GM12878 (cell line): ENCODE results near the gene NCLN. TPM values are rescaled to one million over a fixed set of nuclear protein-coding genes. Genes with fewer than 3 reads are reported as not detected.

Experiments
- ATAC-seq: fragments of 200-7000 bp; cut with Tn5 transposase; 3 replicates; pipeline ENCODE4 v1.9.1; 2020; ENCODE audit warnings: mild to moderate bottlenecking, moderate library complexity
- BruUV-seq: library from RNA; stranded (reverse); fragments of 400-500 nt; replicated peaks from 2 replicates; lab custom pipeline; 2021; lab: Mats Ljungman, UMichigan
- CTCF ChIA-PET: fragments of 300-600 bp; sonication (Branson Sonifier 250); formaldehyde crosslinking; extraction: SDS; loops from one replicate; lab custom pipeline; 2021; ENCODE audit warnings: inconsistent platforms; lab: Yijun Ruan, JAX
- POLR2A ChIA-PET: fragments of 350-600 bp; formaldehyde crosslinking; extraction: SDS; loops from one replicate; lab custom pipeline; 2021; ENCODE audit warnings: inconsistent platforms; lab: Charles Lee
- RAD21 ChIA-PET: fragments of 300-600 bp; sonication (Branson Sonifier 250); formaldehyde crosslinking; loops from one replicate; lab custom pipeline; 2023; ENCODE audit warnings: antibody characterized with exemption; ENCODE audit not compliant: unreplicated experiment; lab: Charles Lee
- SMC1A ChIA-PET: fragments of 300-600 bp; sonication (Branson Sonifier 250); formaldehyde crosslinking; loops from one replicate; lab custom pipeline; 2023; ENCODE audit not compliant: unreplicated experiment, uncharacterized antibody; lab: Charles Lee
- DNase-seq: peaks from one replicate; pipeline ENCODE4 v3.0.0-alpha.2; 2011; ENCODE audit warnings: low read depth, low spot score
- FAIRE-seq: peaks from 3 replicates; lab custom pipeline; 2011; peaks lifted over from hg19 to GRCh38; lab: Jason Lieb, UNC
- H2AFZ ChIP-seq: 2 replicates; pipeline ENCODE4 v1.6.0; 2011; ENCODE audit warnings: low read depth, low read length, control low read depth; ENCODE audit not compliant: control insufficient read depth
- H3K27ac ChIP-seq: 2 replicates; pipeline ENCODE4 v1.5.1; 2011; ENCODE audit warnings: control low read depth; ENCODE audit not compliant: control insufficient read depth, insufficient read depth
- H3K27me3 ChIP-seq, 2 experiments: replicated peaks in 1 of 2; 2 replicates each; pipeline versions ENCODE4 v1.6.0 to v1.6.1; 2011; ENCODE audit warnings: low read length in 1 of 2; ENCODE audit not compliant: control insufficient read depth in 2 of 2, insufficient read depth in 2 of 2
- H3K36me3 ChIP-seq, 2 experiments: 2 replicates each; pipeline ENCODE4 v1.5.1; 2011; ENCODE audit warnings: low read length in 1 of 2; ENCODE audit not compliant: control insufficient read depth in 2 of 2, insufficient read depth in 2 of 2
- H3K4me1 ChIP-seq: 2 replicates; pipeline ENCODE4 v1.6.1; 2011; ENCODE audit warnings: mild to moderate bottlenecking, low read length, moderate library complexity, mixed read lengths; ENCODE audit not compliant: control insufficient read depth, insufficient read depth
- H3K4me2 ChIP-seq: 2 replicates; pipeline ENCODE4 v1.6.0; 2011; ENCODE audit warnings: control low read depth; ENCODE audit not compliant: control insufficient read depth, insufficient read depth
- H3K4me3 ChIP-seq: fragments of 200-600 bp; sonication (generic); 2 replicates; pipeline ENCODE4 v1.5.1; 2016
- H3K79me2 ChIP-seq: 2 replicates; pipeline ENCODE4 v1.6.0; 2011; ENCODE audit warnings: low read length; ENCODE audit not compliant: control insufficient read depth, insufficient read depth
- H3K9ac ChIP-seq: 2 replicates; pipeline ENCODE4 v1.8.0; 2011; ENCODE audit warnings: low read length, control low read depth, mixed read lengths; ENCODE audit not compliant: control insufficient read depth, insufficient read depth
- H3K9me3 ChIP-seq: replicated peaks from 3 replicates; pipeline ENCODE4 v1.5.1; 2011; ENCODE audit warnings: mild to moderate bottlenecking, low read length; ENCODE audit not compliant: control insufficient read depth, insufficient read depth
- H4K20me1 ChIP-seq: 2 replicates; pipeline ENCODE4 v1.6.0; 2011; ENCODE audit not compliant: control insufficient read depth, insufficient read depth
- CHD2 ChIP-seq: IDR thresholded peaks from 2 replicates; pipeline ENCODE4 v1.6.1; 2011; ENCODE audit warnings: low read depth, low read length, improper control_type of control experiment, borderline replicate concordance
- EZH2 ChIP-seq: IDR thresholded peaks from 2 replicates; pipeline ENCODE4 v1.6.1; 2012; ENCODE audit warnings: low read depth, mild to moderate bottlenecking, control low read depth, inconsistent platforms, low read length, borderline replicate concordance; ENCODE audit not compliant: control insufficient read depth
- KLF5 ChIP-seq: fragments of 450-650 bp; IDR thresholded peaks from 2 replicates; pipeline ENCODE4 v1.6.1; 2014; ENCODE audit warnings: mild to moderate bottlenecking; ENCODE audit not compliant: partially characterized antibody
- LARP7 ChIP-seq: fragments of 450-650 bp; IDR thresholded peaks from 2 replicates; pipeline ENCODE4 v1.6.1; 2017; ENCODE audit warnings: mild to moderate bottlenecking
- PAX5 ChIP-seq: IDR thresholded peaks from 2 replicates; pipeline ENCODE4 v1.6.1; 2011; ENCODE audit warnings: low read depth, low read length, borderline replicate concordance
- RELA ChIP-seq: fragments of 450-650 bp; IDR thresholded peaks from 2 replicates; pipeline ENCODE4 v1.8.0; 2014; ENCODE audit warnings: borderline replicate concordance; ENCODE audit not compliant: partially characterized antibody
- SMC3 ChIP-seq: IDR thresholded peaks from 2 replicates; pipeline ENCODE4 v1.6.1; 2011; ENCODE audit warnings: low read length, improper control_type of control experiment, borderline replicate concordance
- TARDBP ChIP-seq: IDR thresholded peaks from 2 replicates; pipeline ENCODE4 v1.6.1; 2016; ENCODE audit warnings: borderline replicate concordance
- WGBS: methylation state at CpG from one replicate; pipeline ENCODE4 v1.1.6; 2016; ENCODE audit warnings: low lambda C conversion rate; ENCODE audit not compliant: insufficient replicate concordance, insufficient coverage; ENCODE audit errors: missing lambda C conversion rate; 5-methylcytosine and 5-hydroxymethylcytosine counted together
- in situ Hi-C: fragments of 300-500 bp; cut with MboI; formaldehyde crosslinking; loops from 9 replicates; pipeline ENCODE4 v1.14.3; 2018; ENCODE audit warnings: mixed read lengths
- intact Hi-C: fragments of 100-400 bp; cut with micrococcal nuclease; formaldehyde crosslinking; loops from one replicate; pipeline ENCODE4 v1.14.2; 2022; ENCODE audit not compliant: unreplicated experiment
- polyA plus RNA-seq, 11 experiments: library from polyadenylated mRNA; depleted of rRNA in 4 of 11; unstranded in 6 of 11; stranded (reverse) in 5 of 11; fragments of >200 nt; fragmentation: Nextera tagmentation in 4 of 11; fragmentation: Illumina TruSeq in 1 of 11; extraction: Ambion mirVana in 4 of 11; extraction: Trizol in 1 of 11; gene quantifications; 1 replicate in 1 of 11; 2 replicates in 10 of 11; pipeline versions ENCODE4 v1.2.1 to v1.2.3, GENCODE V29; 2011 to 2016; ENCODE audit warnings: inconsistent platforms in 2 of 11, missing spikeins in 2 of 11, low read depth in 1 of 11
- total RNA-seq, 4 experiments: library from RNA; depleted of rRNA in 3 of 4; stranded (reverse); fragments of >200 nt in 3 of 4; fragmentation: Illumina TruSeq in 1 of 4; extraction: Trizol in 1 of 4; gene quantifications; 2 replicates each; pipeline versions ENCODE4 v1.2.1 to v1.2.3, GENCODE V29; 2013 to 2021
- TF ChIP-seq, protein P1 (sequence below): fragments of 150-350 bp; IDR thresholded peaks from 2 replicates; pipeline ENCODE4 v1.6.1; 2016; ENCODE audit warnings: low read depth, low read length
- TF ChIP-seq, protein P2 (sequence below): fragments of 450-650 bp; IDR thresholded peaks from 2 replicates; pipeline ENCODE4 v1.6.1; 2018; ENCODE audit warnings: mild to moderate bottlenecking, low read depth, moderate library complexity; ENCODE audit not compliant: partially characterized antibody
- TF ChIP-seq, protein P3 (sequence below): fragments of 450-650 bp; IDR thresholded peaks from 2 replicates; pipeline ENCODE4 v1.6.1; 2017; ENCODE audit warnings: antibody characterized with exemption, mild to moderate bottlenecking, moderate library complexity
- TF ChIP-seq, protein P4 (sequence below): IDR thresholded peaks from 2 replicates; pipeline ENCODE4 v1.6.1; 2011; ENCODE audit warnings: borderline replicate concordance, low read depth, mild to moderate bottlenecking, moderate library complexity, low read length; ENCODE audit not compliant: insufficient read depth, poor library complexity, severe bottlenecking

The NCLN gene
- total and polyA plus RNA-seq, 10 of the 15 experiments (the other 5 are each of a cell fraction or from before 2014, with no cell fraction given): 2.2 to 79.1 (median 36.0) TPM

DNA sequence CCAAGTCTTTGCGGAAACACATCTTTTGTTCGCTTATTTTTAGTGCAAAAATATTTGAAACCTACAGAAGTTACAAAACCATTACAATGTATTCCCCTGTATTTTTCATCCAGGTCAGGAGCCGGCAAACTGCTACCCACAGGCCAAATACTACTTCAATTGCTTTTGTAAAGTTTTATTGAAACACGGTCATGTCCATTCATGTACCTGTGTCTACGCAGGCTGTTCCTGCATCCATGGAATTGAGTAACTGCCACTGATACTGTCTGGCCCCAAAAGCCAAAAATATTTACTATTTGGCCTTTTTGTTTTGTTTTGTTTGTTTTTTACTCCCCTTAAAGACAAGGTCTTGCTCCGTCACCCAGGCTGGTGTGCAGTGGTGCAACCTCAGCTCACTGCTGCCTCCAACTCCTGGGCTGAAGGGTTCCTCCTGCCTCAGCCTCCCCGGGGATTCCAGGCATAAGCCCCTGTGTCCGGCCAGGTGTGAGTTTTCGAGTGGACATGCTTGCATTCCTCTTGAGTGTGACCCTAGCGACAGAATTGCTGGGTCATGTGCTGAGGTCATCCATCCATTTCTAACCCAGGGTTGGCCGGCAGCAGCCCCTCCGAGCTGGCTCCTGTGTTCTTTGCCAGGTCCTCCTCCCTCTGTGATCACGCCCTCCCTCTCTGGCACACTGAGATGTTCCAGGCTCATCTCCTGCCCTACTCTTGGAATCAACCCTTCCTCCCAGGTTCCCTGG is 18.0 kb upstream of the NCLN start:
- no peak for DNase-seq
- Histone ChIP-seq H3K79me2 (no peaks in the 10 kb centered on the region), H3K4me1 (no peaks in the 10 kb centered on the region), H3K36me3 (peaks cover 0 to 2% of the 10 kb centered on the region in 2 experiments; a peak in 1 of 4 replicates), H3K9me3 (no peaks in the 10 kb centered on the region), H3K9ac (no peak overlapping the region), H3K4me3 (no peak overlapping the region), H2AFZ (no peak overlapping the region), H3K27me3 (no peaks in the 10 kb centered on the region), H3K4me2 (no peak overlapping the region), H4K20me1 (no peaks in the 10 kb centered on the region), H3K27ac (no peak overlapping the region)
- ChIA-PET POLR2A (no interaction called here), CTCF (no interaction called here), RAD21 (no interaction called here), SMC1A (no interaction called here)
- FAIRE-seq: no peak
- in situ Hi-C loops: no loop called here
- 59% methylated on average over 13 of the region's 13 CpGs for WGBS
- no peak for ATAC-seq
- intact Hi-C loops: no loop called here
- no TSS peak for BruUV-seq
- TF ChIP-seq EZH2 (no peak), LARP7 (no peak), SMC3 (no peak), KLF5 (no peak), PAX5 (no peak), RELA (no peak), TARDBP (no peak), CHD2 (no peak)
- TF ChIP-seq, protein P1, sequence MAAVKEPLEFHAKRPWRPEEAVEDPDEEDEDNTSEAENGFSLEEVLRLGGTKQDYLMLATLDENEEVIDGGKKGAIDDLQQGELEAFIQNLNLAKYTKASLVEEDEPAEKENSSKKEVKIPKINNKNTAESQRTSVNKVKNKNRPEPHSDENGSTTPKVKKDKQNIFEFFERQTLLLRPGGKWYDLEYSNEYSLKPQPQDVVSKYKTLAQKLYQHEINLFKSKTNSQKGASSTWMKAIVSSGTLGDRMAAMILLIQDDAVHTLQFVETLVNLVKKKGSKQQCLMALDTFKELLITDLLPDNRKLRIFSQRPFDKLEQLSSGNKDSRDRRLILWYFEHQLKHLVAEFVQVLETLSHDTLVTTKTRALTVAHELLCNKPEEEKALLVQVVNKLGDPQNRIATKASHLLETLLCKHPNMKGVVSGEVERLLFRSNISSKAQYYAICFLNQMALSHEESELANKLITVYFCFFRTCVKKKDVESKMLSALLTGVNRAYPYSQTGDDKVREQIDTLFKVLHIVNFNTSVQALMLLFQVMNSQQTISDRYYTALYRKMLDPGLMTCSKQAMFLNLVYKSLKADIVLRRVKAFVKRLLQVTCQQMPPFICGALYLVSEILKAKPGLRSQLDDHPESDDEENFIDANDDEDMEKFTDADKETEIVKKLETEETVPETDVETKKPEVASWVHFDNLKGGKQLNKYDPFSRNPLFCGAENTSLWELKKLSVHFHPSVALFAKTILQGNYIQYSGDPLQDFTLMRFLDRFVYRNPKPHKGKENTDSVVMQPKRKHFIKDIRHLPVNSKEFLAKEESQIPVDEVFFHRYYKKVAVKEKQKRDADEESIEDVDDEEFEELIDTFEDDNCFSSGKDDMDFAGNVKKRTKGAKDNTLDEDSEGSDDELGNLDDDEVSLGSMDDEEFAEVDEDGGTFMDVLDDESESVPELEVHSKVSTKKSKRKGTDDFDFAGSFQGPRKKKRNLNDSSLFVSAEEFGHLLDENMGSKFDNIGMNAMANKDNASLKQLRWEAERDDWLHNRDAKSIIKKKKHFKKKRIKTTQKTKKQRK: no peak
- TF ChIP-seq, protein P2, sequence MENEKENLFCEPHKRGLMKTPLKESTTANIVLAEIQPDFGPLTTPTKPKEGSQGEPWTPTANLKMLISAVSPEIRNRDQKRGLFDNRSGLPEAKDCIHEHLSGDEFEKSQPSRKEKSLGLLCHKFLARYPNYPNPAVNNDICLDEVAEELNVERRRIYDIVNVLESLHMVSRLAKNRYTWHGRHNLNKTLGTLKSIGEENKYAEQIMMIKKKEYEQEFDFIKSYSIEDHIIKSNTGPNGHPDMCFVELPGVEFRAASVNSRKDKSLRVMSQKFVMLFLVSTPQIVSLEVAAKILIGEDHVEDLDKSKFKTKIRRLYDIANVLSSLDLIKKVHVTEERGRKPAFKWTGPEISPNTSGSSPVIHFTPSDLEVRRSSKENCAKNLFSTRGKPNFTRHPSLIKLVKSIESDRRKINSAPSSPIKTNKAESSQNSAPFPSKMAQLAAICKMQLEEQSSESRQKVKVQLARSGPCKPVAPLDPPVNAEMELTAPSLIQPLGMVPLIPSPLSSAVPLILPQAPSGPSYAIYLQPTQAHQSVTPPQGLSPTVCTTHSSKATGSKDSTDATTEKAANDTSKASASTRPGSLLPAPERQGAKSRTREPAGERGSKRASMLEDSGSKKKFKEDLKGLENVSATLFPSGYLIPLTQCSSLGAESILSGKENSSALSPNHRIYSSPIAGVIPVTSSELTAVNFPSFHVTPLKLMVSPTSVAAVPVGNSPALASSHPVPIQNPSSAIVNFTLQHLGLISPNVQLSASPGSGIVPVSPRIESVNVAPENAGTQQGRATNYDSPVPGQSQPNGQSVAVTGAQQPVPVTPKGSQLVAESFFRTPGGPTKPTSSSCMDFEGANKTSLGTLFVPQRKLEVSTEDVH: no peak
- TF ChIP-seq, protein P3, sequence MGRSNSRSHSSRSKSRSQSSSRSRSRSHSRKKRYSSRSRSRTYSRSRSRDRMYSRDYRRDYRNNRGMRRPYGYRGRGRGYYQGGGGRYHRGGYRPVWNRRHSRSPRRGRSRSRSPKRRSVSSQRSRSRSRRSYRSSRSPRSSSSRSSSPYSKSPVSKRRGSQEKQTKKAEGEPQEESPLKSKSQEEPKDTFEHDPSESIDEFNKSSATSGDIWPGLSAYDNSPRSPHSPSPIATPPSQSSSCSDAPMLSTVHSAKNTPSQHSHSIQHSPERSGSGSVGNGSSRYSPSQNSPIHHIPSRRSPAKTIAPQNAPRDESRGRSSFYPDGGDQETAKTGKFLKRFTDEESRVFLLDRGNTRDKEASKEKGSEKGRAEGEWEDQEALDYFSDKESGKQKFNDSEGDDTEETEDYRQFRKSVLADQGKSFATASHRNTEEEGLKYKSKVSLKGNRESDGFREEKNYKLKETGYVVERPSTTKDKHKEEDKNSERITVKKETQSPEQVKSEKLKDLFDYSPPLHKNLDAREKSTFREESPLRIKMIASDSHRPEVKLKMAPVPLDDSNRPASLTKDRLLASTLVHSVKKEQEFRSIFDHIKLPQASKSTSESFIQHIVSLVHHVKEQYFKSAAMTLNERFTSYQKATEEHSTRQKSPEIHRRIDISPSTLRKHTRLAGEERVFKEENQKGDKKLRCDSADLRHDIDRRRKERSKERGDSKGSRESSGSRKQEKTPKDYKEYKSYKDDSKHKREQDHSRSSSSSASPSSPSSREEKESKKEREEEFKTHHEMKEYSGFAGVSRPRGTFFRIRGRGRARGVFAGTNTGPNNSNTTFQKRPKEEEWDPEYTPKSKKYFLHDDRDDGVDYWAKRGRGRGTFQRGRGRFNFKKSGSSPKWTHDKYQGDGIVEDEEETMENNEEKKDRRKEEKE: no peak
- TF ChIP-seq, protein P4, sequence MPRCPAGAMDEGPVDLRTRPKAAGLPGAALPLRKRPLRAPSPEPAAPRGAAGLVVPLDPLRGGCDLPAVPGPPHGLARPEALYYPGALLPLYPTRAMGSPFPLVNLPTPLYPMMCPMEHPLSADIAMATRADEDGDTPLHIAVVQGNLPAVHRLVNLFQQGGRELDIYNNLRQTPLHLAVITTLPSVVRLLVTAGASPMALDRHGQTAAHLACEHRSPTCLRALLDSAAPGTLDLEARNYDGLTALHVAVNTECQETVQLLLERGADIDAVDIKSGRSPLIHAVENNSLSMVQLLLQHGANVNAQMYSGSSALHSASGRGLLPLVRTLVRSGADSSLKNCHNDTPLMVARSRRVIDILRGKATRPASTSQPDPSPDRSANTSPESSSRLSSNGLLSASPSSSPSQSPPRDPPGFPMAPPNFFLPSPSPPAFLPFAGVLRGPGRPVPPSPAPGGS: no peak
